Femur (tissue), 1 donor: ENCODE data around the gene ADGRF3.
"Not testable (repeated sequence)": the region's sequence is repeated elsewhere in the genome, so short reads cannot be mapped to it uniquely, and the experiment has no call there.

Experiments used
- DNase-seq: peaks from one replicate; pipeline ENCODE4 v3.0.0-alpha.2; 2017

Gene ADGRF3, protein sequence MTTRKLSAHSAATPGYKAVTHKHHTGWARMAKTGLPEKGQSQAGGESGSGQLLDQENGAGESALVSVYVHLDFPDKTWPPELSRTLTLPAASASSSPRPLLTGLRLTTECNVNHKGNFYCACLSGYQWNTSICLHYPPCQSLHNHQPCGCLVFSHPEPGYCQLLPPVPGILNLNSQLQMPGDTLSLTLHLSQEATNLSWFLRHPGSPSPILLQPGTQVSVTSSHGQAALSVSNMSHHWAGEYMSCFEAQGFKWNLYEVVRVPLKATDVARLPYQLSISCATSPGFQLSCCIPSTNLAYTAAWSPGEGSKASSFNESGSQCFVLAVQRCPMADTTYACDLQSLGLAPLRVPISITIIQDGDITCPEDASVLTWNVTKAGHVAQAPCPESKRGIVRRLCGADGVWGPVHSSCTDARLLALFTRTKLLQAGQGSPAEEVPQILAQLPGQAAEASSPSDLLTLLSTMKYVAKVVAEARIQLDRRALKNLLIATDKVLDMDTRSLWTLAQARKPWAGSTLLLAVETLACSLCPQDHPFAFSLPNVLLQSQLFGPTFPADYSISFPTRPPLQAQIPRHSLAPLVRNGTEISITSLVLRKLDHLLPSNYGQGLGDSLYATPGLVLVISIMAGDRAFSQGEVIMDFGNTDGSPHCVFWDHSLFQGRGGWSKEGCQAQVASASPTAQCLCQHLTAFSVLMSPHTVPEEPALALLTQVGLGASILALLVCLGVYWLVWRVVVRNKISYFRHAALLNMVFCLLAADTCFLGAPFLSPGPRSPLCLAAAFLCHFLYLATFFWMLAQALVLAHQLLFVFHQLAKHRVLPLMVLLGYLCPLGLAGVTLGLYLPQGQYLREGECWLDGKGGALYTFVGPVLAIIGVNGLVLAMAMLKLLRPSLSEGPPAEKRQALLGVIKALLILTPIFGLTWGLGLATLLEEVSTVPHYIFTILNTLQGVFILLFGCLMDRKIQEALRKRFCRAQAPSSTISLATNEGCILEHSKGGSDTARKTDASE

DNA sequence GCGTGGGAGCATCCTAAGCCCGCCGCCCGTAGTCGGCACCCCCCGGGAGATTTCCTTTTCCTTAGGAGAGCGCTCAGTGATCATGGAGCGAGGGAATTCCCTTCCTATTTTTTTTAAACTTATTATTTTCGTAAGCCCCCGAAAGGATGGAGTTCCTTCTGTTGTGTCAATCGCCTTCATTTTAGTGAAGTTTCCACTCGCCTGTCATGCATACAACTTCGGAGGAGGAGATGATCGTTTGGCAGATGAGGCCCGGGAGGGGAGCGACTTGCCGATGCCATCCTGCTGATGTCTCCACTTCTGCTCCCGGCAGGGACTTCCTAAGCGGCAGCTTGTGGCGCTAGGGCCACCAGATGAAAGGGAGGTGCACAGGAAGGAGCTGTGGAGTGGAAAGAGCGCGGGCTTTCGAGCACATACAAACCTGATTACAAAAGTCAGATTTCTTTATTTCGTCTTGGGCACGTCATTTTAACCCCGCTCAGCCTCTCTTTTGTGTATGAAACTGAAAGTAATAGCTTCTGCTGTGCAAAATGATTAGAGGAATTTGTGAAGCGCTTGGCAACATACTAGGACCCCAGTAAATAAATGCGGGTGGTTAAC is at the start of gene ADGRF3:
ADGRF3 (minus strand) TSS at position 336 of the 600 bp plus-strand sequence. CDS start 555 bp downstream, outside the sequence.
- peak; percentile 71 for DNase-seq

DNA sequence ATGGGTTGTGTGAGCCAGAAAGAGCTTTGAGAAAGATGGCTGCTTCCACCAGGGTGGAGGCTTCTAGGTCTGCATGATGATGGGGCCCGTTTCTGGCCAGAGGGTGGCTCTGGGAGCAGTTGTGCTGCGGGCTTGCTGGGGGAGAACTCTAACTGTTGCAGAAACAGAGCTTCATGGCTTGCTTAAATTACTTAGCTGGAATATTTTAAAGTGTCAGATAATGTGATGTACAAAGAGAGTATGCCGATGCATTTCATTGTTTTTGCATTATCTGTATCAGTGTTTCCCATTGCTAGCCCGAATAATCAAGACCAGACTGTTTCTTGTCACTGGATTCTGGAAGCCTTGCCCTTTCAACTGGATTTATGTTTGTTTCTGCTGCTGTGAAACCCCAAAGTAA is 48.8 kb upstream of the ADGRF3 start:
- no peak for DNase-seq

DNA sequence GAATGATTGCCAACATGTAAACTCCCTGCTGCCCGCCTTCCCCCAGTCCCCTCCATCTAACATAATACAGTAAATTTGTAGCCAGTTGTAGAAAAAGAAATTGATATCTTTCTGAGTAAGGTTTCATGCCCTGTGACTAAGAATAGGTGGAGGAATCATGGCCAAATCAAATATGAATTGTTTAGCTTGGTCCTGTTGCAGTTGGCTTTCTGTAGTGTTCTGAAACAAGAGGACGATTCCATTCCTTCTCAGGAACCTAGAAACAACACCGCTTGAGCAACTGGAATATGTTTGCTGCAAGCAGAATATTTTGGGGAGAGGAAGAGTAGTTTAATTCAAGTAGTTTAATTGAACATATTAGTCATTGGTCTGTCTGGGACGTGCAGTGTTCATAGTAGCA is 48.1 kb upstream of the ADGRF3 start:
- DNase-seq, result no peak

DNA sequence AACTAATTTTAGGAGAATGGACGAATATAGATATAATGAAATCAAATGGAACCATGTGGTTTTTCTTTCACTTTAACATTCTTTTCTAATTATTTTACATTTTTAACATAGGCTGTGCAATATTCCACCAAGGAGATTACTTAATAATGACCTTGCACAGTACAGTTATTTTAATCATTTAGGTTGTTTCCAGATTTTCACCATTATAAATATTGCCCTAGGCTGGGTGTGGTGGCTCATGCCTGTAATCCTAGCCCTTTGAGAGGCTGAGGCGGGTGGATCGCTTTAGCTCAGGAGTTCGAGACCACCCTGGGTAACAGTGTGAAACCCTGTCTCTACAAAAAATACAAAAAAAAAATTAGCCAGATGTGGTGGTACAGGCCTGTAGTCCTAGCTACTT is 40.6 kb upstream of the ADGRF3 start:
- no peak for DNase-seq

DNA sequence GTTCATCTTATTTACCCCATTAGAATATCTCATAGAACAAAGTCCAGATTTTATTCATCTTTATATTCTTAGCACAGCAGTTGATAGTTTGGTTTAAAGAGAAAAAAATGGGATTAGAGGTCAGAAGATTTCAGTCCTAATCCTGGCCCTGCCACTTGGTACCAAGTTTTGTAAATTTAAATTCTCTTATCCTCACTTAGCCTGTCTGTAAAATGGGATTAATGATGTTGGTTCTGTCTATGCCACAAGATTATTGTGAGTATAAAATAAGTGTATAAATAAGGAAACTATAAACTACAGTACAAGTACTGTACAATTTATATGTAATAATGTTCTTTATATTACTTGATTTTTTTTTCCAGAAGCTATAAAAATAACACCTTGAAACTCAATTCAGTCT is 38.0 kb upstream of the ADGRF3 start:
- no peak for DNase-seq

DNA sequence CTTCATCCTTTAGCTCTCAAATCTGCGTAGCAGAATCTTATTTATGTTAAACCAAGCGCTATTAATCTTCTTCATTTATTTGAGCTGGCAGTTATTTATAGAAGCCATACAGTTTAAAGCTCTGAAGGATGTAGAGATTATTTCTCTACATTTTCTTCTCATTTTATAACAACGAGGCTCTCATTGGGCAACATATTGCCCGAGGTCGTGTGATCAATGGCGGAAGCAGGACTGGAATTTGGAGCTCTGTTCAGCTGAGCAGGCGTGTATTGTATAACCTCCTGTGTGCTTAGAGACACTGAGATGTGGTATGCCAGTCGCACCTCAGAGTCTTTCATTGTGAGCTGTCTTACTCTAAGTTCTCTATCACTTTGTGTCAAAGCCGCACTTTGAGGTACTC is 37.6 kb upstream of the ADGRF3 start:
- no peak for DNase-seq

DNA sequence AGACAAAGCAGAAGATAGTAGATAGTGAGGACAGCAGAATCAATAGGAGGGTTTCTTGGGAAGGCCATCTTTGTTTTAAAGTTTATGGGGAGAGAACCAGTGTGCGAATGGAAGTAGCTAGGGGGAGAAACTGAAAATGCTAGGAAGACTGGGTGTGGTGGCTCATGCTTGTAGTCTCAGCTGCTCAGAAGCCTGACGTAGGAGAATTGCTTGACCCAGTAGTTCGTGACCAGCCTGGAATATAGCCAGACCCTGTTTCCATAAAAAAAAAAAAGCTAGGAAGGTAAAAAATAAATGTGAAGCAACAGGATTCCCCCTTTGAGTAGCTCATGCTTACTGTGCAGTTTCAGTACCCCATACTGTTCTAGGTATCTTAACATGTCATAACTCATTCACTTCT is 36.0 kb upstream of the ADGRF3 start:
- no peak for DNase-seq

DNA sequence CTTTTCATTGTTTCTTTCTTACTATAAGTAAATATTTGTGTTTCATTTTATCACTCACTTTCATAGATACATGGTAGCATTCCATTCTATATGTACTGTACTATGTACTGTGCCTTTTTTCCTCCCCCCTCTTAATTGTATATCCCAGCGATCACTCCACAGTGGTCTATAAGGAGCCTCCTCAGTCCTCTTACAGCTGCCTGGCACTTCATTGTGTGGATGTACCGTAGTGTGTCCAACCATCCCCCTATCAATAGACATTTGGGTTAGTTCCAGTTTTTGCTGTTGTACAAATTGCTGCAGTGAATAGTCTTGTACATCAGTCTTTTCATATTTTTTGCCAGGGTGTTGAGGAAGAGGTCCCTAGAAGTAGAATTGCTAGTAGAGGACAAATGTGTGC is 33.7 kb upstream of the ADGRF3 start:
- DNase-seq, result no peak

DNA sequence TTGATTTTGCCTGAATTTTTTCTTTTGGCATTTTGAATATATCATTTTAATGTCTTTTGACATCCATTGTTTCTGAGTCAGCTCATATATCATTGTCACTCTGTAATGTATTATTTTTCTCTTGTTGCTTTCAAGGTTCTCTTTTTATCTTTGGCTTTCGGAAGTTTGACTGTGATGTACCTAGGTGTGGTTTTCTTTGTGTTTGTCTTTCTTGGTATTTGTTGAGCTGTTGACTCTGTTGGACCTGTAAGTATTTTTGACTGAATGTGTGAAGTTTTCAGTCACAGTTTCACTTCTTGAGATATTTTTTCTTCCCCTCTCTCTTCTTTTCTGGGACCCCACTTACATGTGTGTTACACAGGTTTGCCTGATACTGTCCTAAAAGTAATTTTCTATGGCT is 30.2 kb upstream of the ADGRF3 start:
- DNase-seq, result no peak

DNA sequence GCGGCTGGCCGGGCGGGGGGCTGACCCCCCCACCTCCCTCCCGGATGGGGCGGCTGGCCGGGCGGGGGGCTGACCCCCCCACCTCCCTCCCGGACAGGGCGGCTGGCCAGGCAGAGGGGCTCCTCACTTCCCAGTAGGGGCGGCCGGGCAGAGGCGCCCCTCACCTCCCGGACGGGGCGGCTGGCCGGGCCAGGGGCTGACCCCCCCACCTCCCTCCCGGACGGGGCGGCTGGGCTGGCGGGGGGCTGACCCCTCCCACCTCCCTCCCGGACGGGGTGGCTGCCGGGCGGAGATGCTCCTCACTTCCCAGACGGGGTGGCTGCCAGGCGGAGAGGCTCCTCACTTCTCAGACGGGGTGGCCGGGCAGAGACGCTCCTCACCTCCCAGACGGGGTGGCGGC is 24.3 kb upstream of the ADGRF3 start:
- not testable (repeated sequence) for DNase-seq

DNA sequence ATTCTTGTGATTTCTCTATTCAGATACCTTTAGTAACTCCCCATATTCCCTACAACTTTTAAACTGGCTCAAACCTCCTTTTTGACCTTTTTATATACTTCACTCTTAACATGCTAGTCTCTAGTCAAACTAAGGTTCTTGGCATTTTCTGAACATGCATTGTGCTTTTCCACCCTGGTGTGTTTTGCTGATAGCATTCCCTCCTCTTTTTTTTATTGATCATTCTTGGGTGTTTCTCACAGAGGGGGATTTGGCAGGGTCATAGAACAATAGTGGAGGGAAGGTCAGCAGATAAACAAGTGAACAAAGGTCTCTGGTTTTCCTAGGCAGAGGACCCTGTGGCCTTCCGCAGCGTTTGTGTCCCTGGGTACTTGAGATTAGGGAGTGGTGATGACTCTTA is 23.1 kb upstream of the ADGRF3 start:
- not testable (repeated sequence) for DNase-seq

DNA sequence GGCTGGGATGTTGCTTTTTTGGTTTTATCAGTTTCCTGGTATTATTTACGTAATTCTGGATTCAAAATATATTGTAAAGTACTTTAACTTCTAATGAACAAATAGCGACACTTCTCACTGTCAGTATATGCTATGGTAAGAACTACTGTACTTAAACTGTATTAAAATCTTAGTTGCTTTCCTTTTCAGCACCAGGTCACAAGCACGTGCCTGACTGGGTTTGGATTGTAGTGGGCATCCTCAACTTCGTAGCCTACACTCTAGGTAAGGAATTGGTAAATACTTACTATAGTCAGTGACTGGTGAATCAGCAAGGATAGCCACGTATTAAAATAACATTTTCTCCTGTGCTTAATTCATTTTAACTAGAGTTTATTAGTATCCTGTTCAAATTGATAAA is 20.4 kb upstream of the ADGRF3 start:
- no peak for DNase-seq

DNA sequence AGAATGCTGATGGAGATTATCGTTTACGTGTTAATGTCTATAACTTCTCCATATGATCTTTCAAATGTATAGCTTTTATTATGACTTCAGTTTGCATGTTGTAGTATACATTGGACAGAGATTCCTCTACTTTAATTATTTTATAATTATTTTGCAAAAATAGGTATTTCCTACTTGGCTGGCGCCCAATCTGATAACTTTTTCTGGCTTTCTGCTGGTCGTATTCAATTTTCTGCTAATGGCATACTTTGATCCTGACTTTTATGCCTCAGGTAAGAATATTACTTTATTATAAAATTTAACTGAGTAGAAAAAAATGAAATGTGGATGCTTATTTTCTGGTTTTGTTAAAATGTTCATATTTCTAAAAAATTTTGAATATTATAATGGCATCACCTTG is 18.1 kb upstream of the ADGRF3 start:
- DNase-seq, result no peak

DNA sequence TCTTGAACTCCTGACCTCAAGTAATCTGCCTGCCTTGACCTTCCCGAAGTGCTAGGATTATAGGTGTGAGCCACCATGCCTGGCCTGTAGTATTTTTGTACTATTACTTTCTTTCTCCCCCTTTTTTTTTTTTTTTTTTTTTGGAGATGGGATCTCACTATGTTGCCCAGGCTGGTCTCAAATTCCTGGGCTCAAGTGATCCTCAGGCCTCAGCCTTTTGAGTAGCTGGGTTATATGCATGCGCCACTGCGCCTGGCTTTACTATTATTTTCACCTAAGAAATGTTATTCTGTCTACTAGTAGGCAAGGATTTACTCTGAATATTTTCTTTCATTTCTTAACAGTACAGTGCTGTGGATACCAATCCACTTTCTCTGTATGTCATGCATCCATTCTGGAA is 17.4 kb upstream of the ADGRF3 start:
- no peak for DNase-seq

DNA sequence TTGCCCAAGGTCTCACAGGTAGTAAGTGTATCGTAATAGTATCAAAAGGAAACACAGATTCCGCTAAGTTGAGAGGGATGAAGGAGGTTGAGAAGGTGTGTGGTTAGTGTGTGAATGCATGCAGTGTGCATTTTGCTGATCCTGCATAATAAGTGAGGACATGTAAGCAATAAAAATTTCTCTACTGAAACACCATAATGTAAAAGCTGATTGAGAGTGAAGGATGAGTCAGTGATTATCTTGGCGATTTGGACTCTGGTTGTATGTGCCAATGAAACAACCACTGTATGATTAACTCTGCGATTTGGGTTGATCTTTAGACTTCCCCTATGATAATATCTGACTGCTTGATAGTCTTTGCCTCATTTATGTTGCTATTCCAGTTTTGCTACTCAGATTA is 16.7 kb upstream of the ADGRF3 start:
- no peak for DNase-seq

DNA sequence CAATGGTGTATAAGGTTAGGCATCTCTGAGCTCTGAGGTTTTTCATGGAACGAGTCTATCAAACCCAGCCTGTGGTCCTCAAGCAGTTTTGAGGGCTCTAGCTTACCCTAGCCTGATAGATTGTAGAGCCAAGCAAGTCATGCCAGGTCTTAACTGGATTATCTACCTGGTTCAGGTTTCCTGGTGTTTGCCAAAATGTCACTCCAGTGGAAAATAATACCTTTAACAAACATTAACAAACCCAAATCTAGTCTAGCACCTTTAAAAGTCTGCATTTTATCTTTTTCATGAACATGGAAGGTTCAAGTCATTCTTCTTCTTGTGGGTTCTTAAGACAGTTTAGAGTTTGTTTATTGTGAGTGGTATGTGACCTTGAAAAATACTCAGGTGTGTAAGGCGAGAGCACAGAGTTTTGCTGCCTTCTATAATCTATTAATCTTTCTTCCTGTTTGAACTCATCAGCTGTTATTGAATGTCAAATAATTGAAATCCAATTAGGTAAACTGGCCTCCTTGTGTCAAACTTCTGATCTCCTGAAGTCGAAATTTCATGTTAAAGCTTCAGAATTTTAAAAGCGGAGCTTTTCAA is 13.4 kb upstream of the ADGRF3 start:
- DNase-seq, result no peak

DNA sequence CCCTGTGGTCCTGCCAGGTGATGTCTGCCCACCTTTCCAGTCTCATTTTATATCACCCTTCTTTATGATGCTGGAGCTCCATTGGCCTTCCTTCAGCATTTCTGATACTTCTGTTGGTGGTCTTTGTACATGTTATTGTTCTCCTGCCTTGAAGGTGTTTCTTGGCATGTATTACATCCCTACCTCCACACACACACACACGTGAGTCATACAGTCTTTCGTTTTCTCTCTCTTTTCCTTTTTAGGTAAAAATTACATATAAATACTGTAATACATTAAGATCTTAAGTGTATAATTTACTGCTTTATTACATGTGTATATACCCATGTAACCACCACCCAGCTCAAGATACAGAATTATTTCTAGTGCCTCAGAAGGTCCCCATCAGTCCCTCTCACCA is 10.2 kb upstream of the ADGRF3 start:
- no peak for DNase-seq

DNA sequence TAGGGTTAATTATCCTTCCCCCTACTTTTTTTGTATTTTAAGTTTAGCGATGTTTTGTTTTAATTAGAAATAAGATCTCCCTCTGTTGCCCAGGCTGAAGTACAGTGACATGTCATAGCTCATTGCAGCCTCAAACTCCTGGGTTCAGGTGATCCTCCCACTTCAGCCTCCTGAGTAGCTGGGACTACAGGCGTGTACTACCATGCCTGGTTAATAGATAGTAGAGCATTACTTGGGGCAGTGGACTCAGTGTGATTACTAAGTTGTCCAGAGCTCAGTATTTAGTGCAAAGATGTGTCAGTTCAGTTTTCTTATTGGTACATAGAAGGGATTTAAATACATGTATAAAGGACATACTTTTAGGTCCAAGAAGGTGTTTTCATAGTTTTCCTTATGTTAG is 9.5 kb upstream of the ADGRF3 start:
- DNase-seq, result no peak

DNA sequence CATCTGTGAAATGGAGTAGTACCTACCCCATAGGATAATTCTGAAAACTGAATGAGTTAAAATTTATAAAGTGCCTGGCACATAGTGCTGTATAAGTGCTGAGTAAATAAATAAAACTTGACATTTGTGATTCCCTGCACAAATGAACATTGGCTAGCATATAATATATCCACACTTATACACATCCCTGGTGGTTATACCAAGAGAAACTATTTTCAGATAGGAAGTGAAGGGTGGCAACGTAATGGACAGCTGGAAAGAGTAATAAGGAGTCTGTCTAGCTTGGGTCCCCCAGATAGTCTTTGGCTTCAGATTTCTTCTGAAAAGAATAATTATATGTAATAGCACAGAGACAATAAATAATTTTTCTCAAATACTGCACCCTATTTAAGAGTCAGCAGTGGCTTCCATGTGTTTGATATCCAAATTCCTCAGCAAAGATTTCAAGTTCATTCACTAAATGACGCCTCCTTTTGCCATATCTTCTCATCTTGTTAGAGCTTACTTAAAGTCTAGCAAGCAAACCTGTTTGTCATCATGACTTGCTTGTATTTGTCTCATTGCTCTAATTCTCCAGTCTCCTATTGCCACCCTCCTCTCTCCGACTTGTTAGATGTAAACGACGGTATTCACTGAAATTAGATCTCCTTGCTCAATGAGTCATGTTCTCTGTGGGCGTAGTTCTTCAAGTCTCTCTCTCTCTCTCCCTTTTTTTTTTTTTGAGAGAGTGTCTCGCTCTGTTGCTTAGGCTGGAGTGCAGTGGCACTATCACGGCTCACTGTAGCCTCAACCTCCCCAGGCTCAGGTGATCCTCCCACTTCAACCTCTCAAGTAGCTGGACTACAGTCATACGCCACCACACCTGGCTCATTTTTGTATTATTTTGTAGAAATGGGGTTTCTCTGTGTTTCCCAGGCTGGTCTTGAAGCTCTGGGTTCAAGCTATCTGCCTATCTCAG is 8.7 kb upstream of the ADGRF3 start:
- DNase-seq, result no peak

DNA sequence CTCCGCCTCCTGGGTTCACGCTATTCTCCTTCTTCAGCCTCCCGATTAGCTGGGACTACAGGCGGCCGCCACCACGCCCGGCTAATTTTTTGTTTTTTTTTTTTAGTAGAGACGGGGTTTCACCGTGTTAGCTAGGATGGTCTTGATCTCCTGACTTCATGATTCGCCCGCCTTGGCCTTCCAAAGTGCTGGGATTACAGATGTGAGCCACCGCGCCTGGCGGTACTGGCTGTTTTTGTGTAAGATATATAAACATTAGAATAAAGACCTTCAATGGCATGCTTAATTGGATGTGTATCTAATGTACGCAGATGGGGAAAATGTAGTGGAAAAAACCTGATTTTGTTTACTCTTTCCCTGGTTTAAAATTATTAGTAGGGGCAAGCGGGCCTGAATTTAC is 7.9 kb upstream of the ADGRF3 start:
- DNase-seq, result not testable (repeated sequence)

DNA sequence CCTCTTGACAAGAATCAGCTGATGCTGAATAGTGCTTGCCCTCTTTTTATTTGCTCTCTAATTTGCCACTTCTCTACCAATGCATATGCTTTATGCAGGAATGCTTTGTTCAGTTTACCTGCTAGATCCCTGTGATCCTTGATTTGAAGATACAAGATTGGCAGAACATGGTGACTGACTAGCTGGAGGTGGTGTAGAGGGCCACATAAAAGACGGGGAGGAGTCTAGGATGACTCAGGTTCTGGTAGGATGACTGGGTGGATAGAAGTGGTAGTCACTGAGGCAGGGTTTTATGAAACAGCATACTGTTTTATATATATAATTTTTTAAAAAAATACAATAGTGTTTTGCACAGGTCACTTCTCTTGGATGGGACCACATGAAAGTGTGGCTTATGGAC is 6.3 kb upstream of the ADGRF3 start:
- DNase-seq, result no peak
